ENCODE data around the gene BTBD9. TPM values are rescaled to one million over a fixed set of nuclear protein-coding genes. Genes with fewer than 3 reads are reported as not detected.

The BTBD9 gene
- total and polyA plus RNA-seq, 2 donors (not counting 1 experiment from before 2014, with no cell fraction given), result 4.1 to 48.9 TPM

- Histone ChIP-seq H4K20me1 (ENCODE audit: control insufficient read depth, insufficient read depth, low read length, poor library complexity, severe bottlenecking) (peaks cover 18% of the 10 kb centered on the region), H3K27me3 (replicated peaks in 1 of 4; ENCODE audit: control extremely low read depth in 1 of 4, control insufficient read depth in 3 of 4, insufficient read depth in 4 of 4, low read length in 3 of 4) (no peaks in the 10 kb centered on the region), H3K9me3 (ENCODE audit: control extremely low read depth in 1 of 3, control insufficient read depth in 2 of 3, insufficient read depth in 1 of 3, low read length in 2 of 3) (peaks cover 0 to 7% (median 0%) of the 10 kb centered on the region in 3 donors), H3K4me1 (ENCODE audit: control insufficient read depth in 2 of 2, insufficient read depth in 2 of 2, low read length in 2 of 2) (peaks cover 0 to 3% of the 10 kb centered on the region in 2 donors), H3K4me2 (replicated peaks; ENCODE audit: low read depth, low read length, poor library complexity, severe bottlenecking) (no peak overlapping the region), H3K79me2 (ENCODE audit: control insufficient read depth, insufficient read depth, low read length) (peaks cover 41% of the 10 kb centered on the region), H3K4me3 (ENCODE audit: control extremely low read depth in 1 of 5, extremely low read depth in 1 of 5, insufficient read depth in 1 of 5, low read depth in 2 of 5, low read length in 4 of 5) (no peak overlapping the region), H3K36me3 (replicated peaks in 1 of 2; ENCODE audit: control extremely low read depth in 1 of 2, control insufficient read depth in 1 of 2, extremely low read depth in 1 of 2, insufficient read depth in 2 of 2, low read length in 1 of 2) (no peaks in the 10 kb centered on the region), H3K27ac (ENCODE audit: low read length in 2 of 2) (no peak overlapping the region), H2AFZ (ENCODE audit: insufficient read depth, low read depth, low read length, poor library complexity, severe bottlenecking) (no peak overlapping the region), H3K9ac (ENCODE audit: low read length) (no peak overlapping the region)
- Mint-ChIP-seq H3K27ac (no peak overlapping the region), H3K4me3 (no peak overlapping the region), H3K4me1 (peaks cover 30% of the 10 kb centered on the region), H3K9me3 (ENCODE audit: insufficient read depth) (no peaks in the 10 kb centered on the region), H3K27me3 (no peaks in the 10 kb centered on the region)
- no CpG with 5 or more reads among the region's 1 CpG for WGBS (ENCODE audit: insufficient coverage)
- DNase-seq (no peak), ATAC-seq (ENCODE audit: low read depth) (no peak)
- ChIA-PET POLR2A (no interaction called here), CTCF (no interaction called here)
- intact Hi-C loops (cut with micrococcal nuclease), result no loop called here
- TF ChIP-seq EZH2 (IDR thresholded peaks at IDR 0.05; ENCODE audit: borderline replicate concordance, insufficient read depth, low read depth, low read length, poor library complexity, severe bottlenecking), result no peak
- no peak for TF ChIP-seq CTCF (IDR thresholded peaks at IDR 0.05)
These were observed 7.2 kb downstream of the BTBD9 start for GRCh38 chr6:38632490-38632889.

GRCh38 chr6:38631186-38631783 lies 8.4 kb downstream of the BTBD9 start:
- H3K4me3 Mint-ChIP-seq, result no peak overlapping the region
- H3K27me3 Mint-ChIP-seq, result no peaks in the 10 kb centered on the region
- Histone ChIP-seq H3K4me3 (ENCODE audit: control extremely low read depth in 1 of 5, extremely low read depth in 1 of 5, insufficient read depth in 1 of 5, low read depth in 2 of 5, low read length in 4 of 5) (no peak overlapping the region), H3K27ac (ENCODE audit: low read length in 2 of 2) (no peak overlapping the region), H3K27me3 (replicated peaks in 1 of 4; ENCODE audit: control extremely low read depth in 1 of 4, control insufficient read depth in 3 of 4, insufficient read depth in 4 of 4, low read length in 3 of 4) (no peaks in the 10 kb centered on the region), H3K4me2 (replicated peaks; ENCODE audit: low read depth, low read length, poor library complexity, severe bottlenecking) (no peak overlapping the region), H4K20me1 (ENCODE audit: control insufficient read depth, insufficient read depth, low read length, poor library complexity, severe bottlenecking) (peaks cover 30% of the 10 kb centered on the region), H3K9me3 (ENCODE audit: control extremely low read depth in 1 of 3, control insufficient read depth in 2 of 3, insufficient read depth in 1 of 3, low read length in 2 of 3) (peaks cover 0 to 7% (median 0%) of the 10 kb centered on the region in 3 donors), H3K36me3 (replicated peaks in 1 of 2; ENCODE audit: control extremely low read depth in 1 of 2, control insufficient read depth in 1 of 2, extremely low read depth in 1 of 2, insufficient read depth in 2 of 2, low read length in 1 of 2) (no peaks in the 10 kb centered on the region), H3K4me1 (ENCODE audit: control insufficient read depth in 2 of 2, insufficient read depth in 2 of 2, low read length in 2 of 2) (peaks cover 0 to 3% of the 10 kb centered on the region in 2 donors), H3K9ac (ENCODE audit: low read length) (no peak overlapping the region), H2AFZ (ENCODE audit: insufficient read depth, low read depth, low read length, poor library complexity, severe bottlenecking) (no peak overlapping the region), H3K79me2 (ENCODE audit: control insufficient read depth, insufficient read depth, low read length) (peaks cover 53% of the 10 kb centered on the region)
- ChIA-PET POLR2A (interaction anchor here (0.7 kb wide), 1 partner anchor 74 kb away, joined by 3 read pairs; no protein-coding TSS in a partner anchor), CTCF (no interaction called here)
- intact Hi-C loops (cut with micrococcal nuclease), result no loop called here
- H3K4me1 Mint-ChIP-seq, result peaks cover 25% of the 10 kb centered on the region
- no peaks in the 10 kb centered on the region for H3K9me3 Mint-ChIP-seq (ENCODE audit: insufficient read depth)
- WGBS (ENCODE audit: insufficient coverage), result no CpG with 5 or more reads among the region's 3 CpGs
- no peak for TF ChIP-seq EZH2 (IDR thresholded peaks at IDR 0.05; ENCODE audit: borderline replicate concordance, insufficient read depth, low read depth, low read length, poor library complexity, severe bottlenecking)
- no peak for TF ChIP-seq CTCF (IDR thresholded peaks at IDR 0.05)
- DNase-seq, result no peak
- no peak overlapping the region for H3K27ac Mint-ChIP-seq
- no peak for ATAC-seq (ENCODE audit: low read depth)

Data from B cell (primary cell).